HG02870 (cell line): ENCODE data around the gene TNFRSF13B.
A peak's percentile ranks its signal among the peaks of the same experiment; 100 is the strongest.
"Not testable (repeated sequence)": the region's sequence is repeated elsewhere in the genome, so short reads cannot be mapped to it uniquely, and the experiment has no call there.

Experiments used
- ATAC-seq: cut with Tn5 transposase; IDR thresholded peaks from one replicate; pipeline ENCODE4 v1.9.1; 2021; ENCODE audit warnings: mild to moderate bottlenecking, moderate library complexity; ENCODE audit not compliant: unreplicated experiment

TNFRSF13B gene

GRCh38 chr17:16912021-16912962 is 59.6 kb downstream of the TNFRSF13B start:
- ATAC-seq, result no peak

- ATAC-seq, result no peak
These were observed 60.6 kb downstream of the TNFRSF13B start for GRCh38 chr17:16911141-16911937.

- ATAC-seq, result no peak
These were observed 61.6 kb downstream of the TNFRSF13B start for GRCh38 chr17:16910341-16910740.

GRCh38 chr17:16909472-16910246 is 62.3 kb downstream of the TNFRSF13B start:
- no peak for ATAC-seq

GRCh38 chr17:16908273-16908672 is 63.6 kb downstream of the TNFRSF13B start:
- ATAC-seq, result no peak

- ATAC-seq, result peak; percentile 44
These were observed 65.2 kb downstream of the TNFRSF13B start for GRCh38 chr17:16906680-16907079.

GRCh38 chr17:16905593-16906191 is 66.2 kb downstream of the TNFRSF13B start:
- ATAC-seq, result no peak

GRCh38 chr17:16903070-16903469 is 68.8 kb downstream of the TNFRSF13B start:
- not testable (repeated sequence) for ATAC-seq

GRCh38 chr17:16900288-16900882 is 71.5 kb downstream of the TNFRSF13B start:
- no peak for ATAC-seq

- not testable (repeated sequence) for ATAC-seq
These were observed 74.6 kb downstream of the TNFRSF13B start for GRCh38 chr17:16897211-16897896.

GRCh38 chr17:16896235-16896634 is 75.7 kb downstream of the TNFRSF13B start:
- ATAC-seq, result not testable (repeated sequence)

- not testable (repeated sequence) for ATAC-seq
These were observed 78.4 kb downstream of the TNFRSF13B start for GRCh38 chr17:16893527-16893926.

- ATAC-seq, result not testable (repeated sequence)
These were observed 79.0 kb downstream of the TNFRSF13B start for GRCh38 chr17:16892876-16893454.

- ATAC-seq, result no peak
These were observed 82.8 kb downstream of the TNFRSF13B start for GRCh38 chr17:16889088-16889465.
